ENCODE results near the gene CDIP1. TPM values are rescaled to one million over a fixed set of nuclear protein-coding genes. Genes with fewer than 3 reads are reported as not detected.

CDIP1 gene
- total RNA-seq, 1 donor from 2014 or later, result 6.6 TPM

- DNase-seq, result no peak
Observed at GRCh38 chr16:4513086-4513860, 25.3 kb downstream of the CDIP1 start.

- DNase-seq, result no peak
Observed at GRCh38 chr16:4512473-4512872, 26.1 kb downstream of the CDIP1 start.

- no peak for DNase-seq
Observed at GRCh38 chr16:4511441-4512082, 27.0 kb downstream of the CDIP1 start.

GRCh38 chr16:4510747-4511426 is 27.7 kb downstream of the CDIP1 start:
- DNase-seq, result no peak

- no peak for DNase-seq
Observed at GRCh38 chr16:4510131-4510530, 28.4 kb downstream of the CDIP1 start.

GRCh38 chr16:4509420-4509819 is 29.2 kb downstream of the CDIP1 start:
- DNase-seq, result no peak

GRCh38 chr16:4508806-4509205 is 29.8 kb downstream of the CDIP1 start:
- no peak for DNase-seq

GRCh38 chr16:4507588-4508345 is 30.8 kb downstream of the CDIP1 start:
- no peak for DNase-seq

GRCh38 chr16:4506450-4506849 is 32.1 kb downstream of the CDIP1 start:
- peak; percentile 68 for DNase-seq

GRCh38 chr16:4505356-4506147 is 33.0 kb downstream of the CDIP1 start:
- no peak for DNase-seq

GRCh38 chr16:4501071-4501478 is 37.5 kb downstream of the CDIP1 start:
- no peak for DNase-seq

- no peak for DNase-seq
Observed at GRCh38 chr16:4500272-4500671, 38.3 kb downstream of the CDIP1 start.

GRCh38 chr16:4499196-4499555 is 39.4 kb downstream of the CDIP1 start:
- DNase-seq, result no peak

- DNase-seq, result no peak
Observed at GRCh38 chr16:4498546-4499195, 39.9 kb downstream of the CDIP1 start.

- DNase-seq, result no peak
Observed at GRCh38 chr16:4496305-4496704, 42.3 kb downstream of the CDIP1 start.

GRCh38 chr16:4495766-4496165 is 42.8 kb downstream of the CDIP1 start:
- no peak for DNase-seq

- DNase-seq, result no peak
Observed at GRCh38 chr16:4494746-4495490, 43.7 kb downstream of the CDIP1 start.

GRCh38 chr16:4491898-4492297 is 46.7 kb downstream of the CDIP1 start:
- no peak for DNase-seq

GRCh38 chr16:4489030-4489429 is 49.5 kb downstream of the CDIP1 start:
- DNase-seq, result no peak

GRCh38 chr16:4488499-4488967 is 50.0 kb downstream of the CDIP1 start:
- no peak for DNase-seq

Measured in skin of body (tissue), 2 donors.